GM21515 (cell line): Measurements from ENCODE around the gene PEX10.
"Not testable (repeated sequence)": the region's sequence is repeated elsewhere in the genome, so short reads cannot be mapped to it uniquely, and the experiment has no call there.

ENCODE experiments used
- ATAC-seq: cut with Tn5 transposase; IDR thresholded peaks from one replicate; pipeline ENCODE4 v1.9.1; 2021; ENCODE audit not compliant: unreplicated experiment

Gene PEX10

GRCh38 chr1:2443277-2444137 lies 31.1 kb upstream of the PEX10 start:
- ATAC-seq = no peak

DNA sequence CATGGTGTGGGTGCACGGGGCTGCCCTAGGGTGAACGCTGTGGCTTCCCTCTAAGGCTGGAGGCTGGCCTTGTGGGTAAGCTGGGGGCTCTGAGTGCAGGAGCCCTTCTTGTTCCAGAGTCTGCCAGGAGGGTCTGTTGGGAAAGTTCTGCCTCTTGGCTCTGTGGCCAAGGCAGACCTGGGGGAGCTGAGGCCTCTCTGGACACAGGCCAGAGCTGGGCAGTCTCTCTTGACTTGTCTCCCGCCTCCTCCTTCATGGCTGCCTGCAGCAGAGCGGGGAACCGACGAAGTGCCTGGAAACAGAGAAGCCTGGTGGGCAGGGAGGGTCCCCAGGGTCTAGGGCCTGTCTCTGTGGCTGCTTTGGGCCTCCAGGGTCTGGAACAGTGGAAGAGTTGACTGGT lies 30.3 kb upstream of the PEX10 start:
- no peak for ATAC-seq

GRCh38 chr1:2441746-2442145 lies 29.4 kb upstream of the PEX10 start:
- no peak for ATAC-seq

- not testable (repeated sequence) for ATAC-seq
These were observed 28.0 kb upstream of the PEX10 start for GRCh38 chr1:2440346-2440745.

DNA sequence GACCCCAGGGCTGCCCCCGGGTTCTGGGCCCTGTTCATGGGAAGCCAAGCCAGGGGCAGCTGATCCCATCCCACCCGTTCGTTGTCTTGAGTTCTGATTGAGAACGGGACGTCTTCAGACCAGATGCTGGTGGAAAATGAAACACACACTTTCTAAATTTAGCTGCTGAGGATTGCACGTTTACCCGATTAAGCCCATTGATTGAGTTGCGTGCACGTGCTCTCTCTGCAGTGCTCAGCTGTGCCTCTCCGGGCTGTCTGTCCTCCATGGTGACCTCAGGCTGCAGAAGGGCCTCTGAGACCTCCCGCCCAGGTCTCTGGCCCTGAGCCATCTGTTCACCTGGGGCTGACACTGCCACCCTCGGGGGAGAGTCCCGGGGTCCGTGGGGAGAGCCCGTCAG lies 27.0 kb upstream of the PEX10 start:
- no peak for ATAC-seq

GRCh38 chr1:2438641-2439040 lies 26.3 kb upstream of the PEX10 start:
- no peak for ATAC-seq

GRCh38 chr1:2438038-2438437 lies 25.7 kb upstream of the PEX10 start:
- ATAC-seq = no peak

- ATAC-seq = no peak
These were observed 25.3 kb upstream of the PEX10 start for GRCh38 chr1:2437617-2438016.

DNA sequence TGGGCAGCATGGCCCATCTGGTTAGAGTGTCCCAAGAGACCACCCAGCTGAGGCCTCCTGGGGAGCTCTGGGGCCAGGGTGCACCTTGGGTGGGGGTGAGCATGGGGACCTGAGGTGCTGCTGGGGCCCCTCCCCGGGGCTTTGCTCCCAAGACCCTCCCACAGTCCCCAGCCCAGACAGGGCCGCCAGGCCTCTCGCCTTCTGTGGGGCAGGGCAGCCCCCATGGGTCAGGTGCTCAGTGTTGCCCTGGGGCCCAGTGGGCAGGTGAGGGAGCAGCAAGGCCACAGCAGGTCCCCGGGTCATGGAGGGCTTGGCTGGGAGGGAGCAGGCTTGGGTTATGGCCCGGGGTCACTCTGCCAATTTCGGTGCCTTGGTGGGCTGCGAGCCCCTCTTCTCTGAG lies 24.5 kb upstream of the PEX10 start:
- ATAC-seq = no peak

DNA sequence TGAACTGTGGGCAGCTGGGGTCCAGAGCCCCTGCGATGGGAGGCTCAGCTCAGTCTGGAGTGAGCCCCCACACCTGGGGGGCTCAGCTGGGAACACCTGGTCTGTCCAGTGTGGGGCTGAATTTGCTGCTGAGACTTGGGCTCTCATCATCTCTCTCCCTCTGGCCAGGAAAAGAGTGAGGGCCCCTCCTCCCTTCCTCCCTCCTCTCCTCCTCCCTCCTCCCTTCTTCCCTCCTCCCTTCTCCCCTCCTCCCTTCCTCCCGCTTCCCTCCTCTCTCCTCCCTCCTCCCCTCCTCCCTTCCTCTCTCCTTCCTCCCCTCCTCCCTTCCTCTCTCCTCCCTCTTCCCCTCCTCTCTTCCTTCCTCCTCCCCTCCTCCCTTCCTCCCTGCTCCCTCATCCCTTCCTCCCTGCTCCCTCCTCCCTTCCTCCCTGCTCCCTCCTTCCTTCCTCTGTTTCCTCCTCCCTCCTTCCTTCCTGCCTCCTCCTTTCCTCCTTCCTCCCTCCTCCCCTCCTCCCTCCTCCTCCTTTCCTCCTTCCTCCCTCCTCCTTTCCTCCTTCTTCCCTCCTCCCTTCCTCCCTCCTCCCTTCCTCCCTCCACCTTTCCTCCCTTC lies 23.5 kb upstream of the PEX10 start:
- no peak for ATAC-seq

DNA sequence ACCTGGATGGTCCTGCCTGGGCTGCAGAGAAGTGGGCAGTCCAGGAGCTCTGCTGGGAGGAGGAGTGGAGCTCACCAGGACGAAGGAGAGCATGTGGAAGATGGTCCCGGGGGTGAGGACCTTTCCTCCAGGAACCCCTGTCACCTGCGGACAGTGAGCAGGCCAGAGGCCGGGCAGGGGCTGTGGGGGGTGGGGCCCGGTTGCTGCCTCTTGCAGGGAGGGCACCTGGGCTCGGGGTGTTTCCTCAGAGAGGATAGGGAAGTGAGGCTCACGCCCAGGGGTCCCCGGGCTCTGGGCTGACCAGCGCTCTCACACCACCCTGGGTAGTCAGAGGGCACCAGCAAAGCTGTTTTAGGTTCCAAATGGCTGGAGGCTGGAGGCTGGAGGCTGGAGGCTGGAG lies 22.7 kb upstream of the PEX10 start:
- ATAC-seq = no peak

GRCh38 chr1:2433936-2434655 lies 21.7 kb upstream of the PEX10 start:
- ATAC-seq = no peak

DNA sequence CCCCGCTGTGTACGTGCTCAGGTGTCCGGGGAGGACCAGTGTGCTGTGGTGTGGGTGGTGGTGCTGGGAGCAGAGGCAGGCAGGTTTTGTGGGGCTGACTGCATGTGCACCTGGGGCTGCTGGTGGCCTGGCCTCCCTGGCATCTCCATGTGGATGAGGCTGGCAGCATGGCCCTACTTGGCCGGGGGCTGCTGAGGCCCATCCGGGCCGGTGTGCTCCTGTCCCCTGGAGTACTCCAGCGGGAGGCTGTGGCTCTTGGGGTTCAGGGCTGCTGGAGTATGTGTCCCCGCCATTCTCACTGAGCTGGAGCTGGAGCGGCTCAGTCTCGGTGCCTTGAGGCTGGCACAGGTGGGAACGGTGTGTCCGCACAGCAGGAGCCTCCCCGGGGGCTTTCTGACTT lies 20.8 kb upstream of the PEX10 start:
- ATAC-seq = no peak

- no peak for ATAC-seq
These were observed 20.1 kb upstream of the PEX10 start for GRCh38 chr1:2432441-2432844.

DNA sequence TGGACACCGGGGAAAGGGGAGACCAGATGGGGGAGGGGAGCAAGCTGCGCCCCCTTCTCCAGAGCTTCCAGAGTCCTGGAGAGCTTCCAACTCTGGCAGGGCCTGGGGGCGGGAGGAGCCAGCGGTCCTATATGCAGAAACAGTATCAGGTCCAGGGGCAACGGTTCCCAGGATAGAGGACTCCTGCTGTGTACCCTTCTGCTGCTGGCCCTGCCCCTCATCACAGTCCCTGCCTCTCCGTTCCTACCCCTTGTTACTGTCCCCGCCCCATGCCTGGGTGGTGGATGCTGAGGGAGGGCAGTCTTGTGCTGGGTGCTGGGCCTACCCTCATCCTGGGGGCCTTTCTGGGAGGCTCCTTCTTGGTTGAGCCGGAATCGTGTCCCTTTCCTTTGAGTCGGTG lies 19.2 kb upstream of the PEX10 start:
- ATAC-seq = no peak

- no peak for ATAC-seq
These were observed 18.7 kb upstream of the PEX10 start for GRCh38 chr1:2431103-2431502.

- ATAC-seq = no peak
These were observed 18.2 kb upstream of the PEX10 start for GRCh38 chr1:2430592-2430973.

DNA sequence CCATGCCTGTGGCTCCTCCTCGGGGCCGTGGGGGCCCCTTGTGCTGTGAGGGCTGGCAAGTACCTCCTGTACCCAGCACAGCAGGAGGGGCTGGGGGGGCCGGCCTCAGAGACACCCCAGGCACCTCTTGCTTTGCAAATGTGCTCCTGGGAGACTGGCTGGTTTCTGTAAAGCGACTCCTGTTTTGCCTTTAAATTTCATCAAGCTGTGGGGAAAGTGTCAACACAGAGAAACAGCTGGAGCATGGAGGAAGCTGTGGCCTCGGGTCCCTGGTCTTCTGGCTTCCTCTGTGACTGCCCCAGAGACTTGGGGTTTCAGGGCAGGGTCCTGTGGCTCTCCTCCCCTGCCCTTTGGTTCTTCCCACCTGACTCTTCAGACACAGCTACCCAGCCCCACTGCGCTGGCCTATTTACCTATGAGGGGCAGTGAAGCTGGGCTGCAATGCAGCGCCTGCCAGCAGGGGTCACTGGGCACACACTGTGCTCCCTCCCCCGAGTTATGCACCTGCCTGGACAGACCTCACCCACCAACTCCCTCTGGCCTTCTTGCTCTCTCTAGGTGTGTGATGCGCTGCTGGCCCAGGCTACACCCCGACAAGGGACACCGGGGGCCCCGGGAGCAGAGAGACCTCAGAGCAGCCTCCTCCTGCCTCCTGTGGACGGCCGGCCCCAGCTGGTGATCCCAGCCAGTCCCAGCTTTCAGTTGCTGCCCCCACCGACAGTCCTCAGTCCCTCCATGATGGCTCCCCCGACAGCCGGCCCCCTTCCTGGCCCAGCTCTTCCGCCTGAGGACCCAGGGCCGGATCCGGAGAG lies 17.6 kb upstream of the PEX10 start:
- no peak for ATAC-seq

DNA sequence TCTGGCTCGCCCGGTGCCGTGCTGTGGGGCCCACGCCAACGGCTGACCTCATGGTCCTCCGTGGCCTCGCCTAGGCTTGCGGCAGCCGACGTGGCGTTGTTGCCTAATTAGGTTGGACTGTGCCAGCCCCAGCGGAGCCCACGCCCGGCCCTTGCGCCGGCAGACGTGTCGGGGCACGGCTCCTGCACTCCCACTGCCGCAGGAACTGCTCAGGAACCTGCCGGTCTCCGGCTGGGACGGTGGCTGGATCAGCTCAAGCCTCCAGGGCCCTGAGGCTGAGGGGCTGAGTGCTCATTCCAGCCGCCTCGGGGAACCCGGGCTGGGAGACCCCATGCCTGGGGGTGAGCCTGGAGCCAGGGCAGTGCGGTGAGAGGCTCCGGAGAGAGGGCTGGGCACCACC lies 16.1 kb upstream of the PEX10 start:
- ATAC-seq = no peak

DNA sequence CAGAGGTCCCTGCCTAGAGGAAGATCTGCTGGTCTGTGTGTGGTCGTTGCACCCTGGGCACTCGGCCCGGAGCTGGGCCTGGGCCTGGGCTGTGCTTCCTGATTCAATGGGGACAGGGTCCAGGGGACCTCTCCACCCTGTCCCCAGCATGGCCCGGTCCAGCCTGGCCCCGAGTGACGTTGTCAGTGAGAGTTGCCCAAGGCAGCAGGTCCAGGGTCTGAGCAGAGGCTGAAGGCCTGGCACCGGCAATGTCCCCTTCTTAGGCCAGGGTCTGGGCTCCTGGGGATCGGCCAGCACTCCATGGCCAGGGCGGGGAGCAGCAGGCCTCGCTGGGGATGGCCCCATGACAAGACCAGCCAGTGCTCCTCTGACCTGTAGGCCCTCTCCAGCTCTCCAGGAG lies 15.6 kb upstream of the PEX10 start:
- no peak for ATAC-seq

DNA sequence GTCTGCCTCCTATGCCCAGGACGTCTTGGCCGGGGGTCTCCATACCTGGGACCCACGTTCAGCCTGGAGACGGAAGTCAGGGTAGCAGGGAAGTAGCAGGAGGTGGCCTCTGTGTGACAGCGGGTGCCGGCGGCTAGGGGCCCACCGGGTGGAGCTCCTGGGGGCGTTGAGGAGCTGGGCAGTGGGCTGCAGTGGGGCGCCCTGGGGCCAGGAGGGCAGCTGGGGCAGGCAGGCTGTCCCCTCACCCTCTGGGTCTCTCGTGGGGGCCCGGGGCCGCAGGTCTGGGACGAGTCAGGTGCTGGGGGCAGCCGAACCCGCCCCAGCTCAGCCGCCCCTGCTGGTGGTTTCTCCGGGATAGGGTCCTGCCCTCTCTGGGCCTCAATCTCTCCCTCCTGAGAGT lies 14.7 kb upstream of the PEX10 start:
- no peak for ATAC-seq
